GM10248 (cell line): ENCODE measurements around the gene SPINT4.
"Not testable (repeated sequence)": the region's sequence is repeated elsewhere in the genome, so short reads cannot be mapped to it uniquely, and the experiment has no call there.

Experiments
- CTCF ChIA-PET: fragments of 300-600 bp; sonication (Branson Sonifier 250); formaldehyde crosslinking; extraction: SDS; loops from one replicate; lab custom pipeline; 2021; ENCODE audit warnings: antibody characterized with exemption; lab: Yijun Ruan, JAX
- POLR2A ChIA-PET: fragments of 350-650 bp; sonication (Branson Sonifier 250); formaldehyde crosslinking; extraction: SDS; loops from one replicate; lab custom pipeline; 2020; ENCODE audit warnings: antibody characterized with exemption; lab: Yijun Ruan, JAX
- DNase-seq: peaks from one replicate; pipeline ENCODE4 v3.0.0; 2012; ENCODE audit errors: extremely low spot score
- CTCF ChIP-seq: IDR thresholded peaks from 2 replicates; pipeline ENCODE4 v1.5.1; 2012; ENCODE audit warnings: mild to moderate bottlenecking, low read depth; ENCODE audit errors: extremely low read depth, missing control alignments, control extremely low read depth

Gene SPINT4

GRCh38 chr20:45722047-45722446 lies at the start of gene SPINT4:
Gene SPINT4 (plus strand): TSS chr20:45722347. CDS start chr20:45722368, 21 bp downstream.
- POLR2A ChIA-PET = no interaction called here
- no peak for DNase-seq
- TF ChIP-seq CTCF = no peak
- CTCF ChIA-PET = no interaction called here

- DNase-seq = no peak
- POLR2A ChIA-PET = no interaction called here
- CTCF ChIA-PET = no interaction called here
- TF ChIP-seq CTCF = no peak
Measured at GRCh38 chr20:45672765-45673164, 49.4 kb upstream of the SPINT4 start.

- ChIA-PET CTCF (no interaction called here), POLR2A (no interaction called here)
- no peak for TF ChIP-seq CTCF
- no peak for DNase-seq
Measured at GRCh38 chr20:45679650-45680049, 42.5 kb upstream of the SPINT4 start.

GRCh38 chr20:45685896-45686295 lies 36.3 kb upstream of the SPINT4 start:
- DNase-seq = no peak
- POLR2A ChIA-PET = no interaction called here
- TF ChIP-seq CTCF = no peak
- CTCF ChIA-PET = no interaction called here

- POLR2A ChIA-PET, CTCF ChIA-PET, DNase-seq: not testable (repeated sequence)
Measured at GRCh38 chr20:45693346-45693745, 28.8 kb upstream of the SPINT4 start.

- CTCF ChIA-PET = no interaction called here
- TF ChIP-seq CTCF = no peak
- no peak for DNase-seq
- POLR2A ChIA-PET = no interaction called here
Measured at GRCh38 chr20:45695496-45695895, 26.7 kb upstream of the SPINT4 start.

- CTCF ChIA-PET = no interaction called here
- no peak for TF ChIP-seq CTCF
- POLR2A ChIA-PET = no interaction called here
- peak; percentile 22 for DNase-seq
Measured at GRCh38 chr20:45701104-45701503, 21.0 kb upstream of the SPINT4 start.
